ENCODE results near the gene ZFYVE26.

The ZFYVE26 gene

GRCh38 chr14:67787673-67788072, 28.7 kb downstream of the ZFYVE26 start:
- in situ Hi-C loops (cut with MboI; ENCODE audit: low sequenced_read_pairs, unreplicated experiment): no loop called here
- no peak for TF ChIP-seq CTCF (IDR thresholded peaks at IDR 0.05; ENCODE audit: borderline replicate concordance, control extremely low read depth, extremely low read depth, insufficient read depth, missing control alignments)
- no peak for DNase-seq (ENCODE audit: low spot score)

- in situ Hi-C loops (cut with MboI; ENCODE audit: low sequenced_read_pairs, unreplicated experiment): no loop called here
- DNase-seq (ENCODE audit: low spot score): no peak
- TF ChIP-seq CTCF (IDR thresholded peaks at IDR 0.05; ENCODE audit: borderline replicate concordance, control extremely low read depth, extremely low read depth, insufficient read depth, missing control alignments): no peak
Observed at GRCh38 chr14:67785270-67786109, 30.9 kb downstream of the ZFYVE26 start.

- no peak for TF ChIP-seq CTCF (IDR thresholded peaks at IDR 0.05; ENCODE audit: borderline replicate concordance, control extremely low read depth, extremely low read depth, insufficient read depth, missing control alignments)
- in situ Hi-C loops (cut with MboI; ENCODE audit: low sequenced_read_pairs, unreplicated experiment): no loop called here
- DNase-seq (ENCODE audit: low spot score): no peak
Observed at GRCh38 chr14:67784244-67784823, 32.1 kb downstream of the ZFYVE26 start.

GRCh38 chr14:67782090-67782489, 34.3 kb downstream of the ZFYVE26 start:
- no peak for TF ChIP-seq CTCF (IDR thresholded peaks at IDR 0.05; ENCODE audit: borderline replicate concordance, control extremely low read depth, extremely low read depth, insufficient read depth, missing control alignments)
- in situ Hi-C loops (cut with MboI; ENCODE audit: low sequenced_read_pairs, unreplicated experiment): no loop called here
- DNase-seq (ENCODE audit: low spot score): no peak

GRCh38 chr14:67778792-67779191, 37.6 kb downstream of the ZFYVE26 start:
- no peak for TF ChIP-seq CTCF (IDR thresholded peaks at IDR 0.05; ENCODE audit: borderline replicate concordance, control extremely low read depth, extremely low read depth, insufficient read depth, missing control alignments)
- in situ Hi-C loops (cut with MboI; ENCODE audit: low sequenced_read_pairs, unreplicated experiment): no loop called here
- no peak for DNase-seq (ENCODE audit: low spot score)

- DNase-seq (ENCODE audit: low spot score): no peak
- in situ Hi-C loops (cut with MboI; ENCODE audit: low sequenced_read_pairs, unreplicated experiment): no loop called here
- TF ChIP-seq CTCF (IDR thresholded peaks at IDR 0.05; ENCODE audit: borderline replicate concordance, control extremely low read depth, extremely low read depth, insufficient read depth, missing control alignments): no peak
Observed at GRCh38 chr14:67776653-67777322, 39.6 kb downstream of the ZFYVE26 start.

All from GM13976 (cell line).